Measurements from ENCODE around the gene MRPS9. TPM values are rescaled to one million over a fixed set of nuclear protein-coding genes. Genes with fewer than 3 reads are reported as not detected.
A peak's percentile ranks its signal among the peaks of the same experiment; 100 is the strongest.

Gene MRPS9
- polyA plus RNA-seq, 1 experiment = 36.1 TPM

- Histone ChIP-seq H3K27ac (ENCODE audit: low read depth, low read length) (no peak overlapping the region), H3K9me3 (ENCODE audit: control insufficient read depth, insufficient read depth, low read length) (no peaks in the 10 kb centered on the region), H3K4me3 (ENCODE audit: low read depth, low read length) (no peak overlapping the region), H3K27me3 (ENCODE audit: control insufficient read depth, insufficient read depth, low read length) (peaks cover 2% of the 10 kb centered on the region)
- ChIA-PET POLR2A (no interaction called here), CTCF (interaction anchor here (0.5 to 9.1 kb wide), 29 partner anchors 11 to 958 kb away, joined by 3 to 310 read pairs (median 3); partner anchors contain the start of gene GPR45)
- no peak for TF ChIP-seq CTCF (IDR thresholded peaks at IDR 0.05; ENCODE audit: low read depth, low read length)
- DNase-seq (ENCODE audit: low read depth, low spot score) = no peak
Measured at GRCh38 chr2:105113616-105114291, 75.9 kb downstream of the MRPS9 start.

- peak; percentile 77 for TF ChIP-seq CTCF (IDR thresholded peaks at IDR 0.05; ENCODE audit: low read depth, low read length)
- no peaks in the 10 kb centered on the region; the same call in 1 of the 2 replicates for H3K9me3 ChIP-seq (ENCODE audit: control insufficient read depth, insufficient read depth, low read length)
- no peak overlapping the region for H3K27ac ChIP-seq (ENCODE audit: low read depth, low read length)
- H3K4me3 ChIP-seq (ENCODE audit: low read depth, low read length) = no peak overlapping the region
- peaks cover 5% of the 10 kb centered on the region for H3K27me3 ChIP-seq (ENCODE audit: control insufficient read depth, insufficient read depth, low read length)
- POLR2A ChIA-PET = no interaction called here
- CTCF ChIA-PET = interaction anchor here (0.5 to 9.1 kb wide), 32 partner anchors 10 to 957 kb away, joined by 3 to 310 read pairs (median 3); partner anchors contain the start of gene GPR45
- DNase-seq (ENCODE audit: low read depth, low spot score) = peak; percentile 48
Measured at GRCh38 chr2:105114551-105114950, 76.7 kb downstream of the MRPS9 start.

- ChIA-PET CTCF (interaction anchor here (1.1 to 9.1 kb wide), 4 partner anchors 15 to 178 kb away, joined by 3 to 310 read pairs (median 92); partner anchors contain the start of gene GPR45), POLR2A (no interaction called here)
- TF ChIP-seq CTCF (IDR thresholded peaks at IDR 0.05; ENCODE audit: low read depth, low read length) = no peak
- peaks cover 14% of the 10 kb centered on the region for H3K27me3 ChIP-seq (ENCODE audit: control insufficient read depth, insufficient read depth, low read length)
- H3K9me3 ChIP-seq (ENCODE audit: control insufficient read depth, insufficient read depth, low read length) = no peaks in the 10 kb centered on the region; the same call in 1 of the 2 replicates
- no peak overlapping the region for H3K27ac ChIP-seq (ENCODE audit: low read depth, low read length)
- no peak overlapping the region for H3K4me3 ChIP-seq (ENCODE audit: low read depth, low read length)
- no peak for DNase-seq (ENCODE audit: low read depth, low spot score)
Measured at GRCh38 chr2:105116348-105116747, 78.5 kb downstream of the MRPS9 start.

GRCh38 chr2:105117565-105117964 is 79.7 kb downstream of the MRPS9 start:
- no peak for TF ChIP-seq CTCF (IDR thresholded peaks at IDR 0.05; ENCODE audit: low read depth, low read length)
- H3K4me3 ChIP-seq (ENCODE audit: low read depth, low read length) = no peak overlapping the region
- H3K9me3 ChIP-seq (ENCODE audit: control insufficient read depth, insufficient read depth, low read length) = no peaks in the 10 kb centered on the region; the same call in 1 of the 2 replicates
- CTCF ChIA-PET = interaction anchor here (1.2 to 9.1 kb wide), 3 partner anchors 16 to 177 kb away, joined by 3 to 310 read pairs (median 73); partner anchors contain the start of gene GPR45
- DNase-seq (ENCODE audit: low read depth, low spot score) = no peak
- H3K27ac ChIP-seq (ENCODE audit: low read depth, low read length) = no peak overlapping the region
- POLR2A ChIA-PET = no interaction called here
- H3K27me3 ChIP-seq (ENCODE audit: control insufficient read depth, insufficient read depth, low read length) = peaks cover 14% of the 10 kb centered on the region

GRCh38 chr2:105118960-105119359 is 81.1 kb downstream of the MRPS9 start:
- DNase-seq (ENCODE audit: low read depth, low spot score) = no peak
- no peak overlapping the region for H3K4me3 ChIP-seq (ENCODE audit: low read depth, low read length)
- no peaks in the 10 kb centered on the region; the same call in 1 of the 2 replicates for H3K9me3 ChIP-seq (ENCODE audit: control insufficient read depth, insufficient read depth, low read length)
- POLR2A ChIA-PET = no interaction called here
- CTCF ChIA-PET = no interaction called here
- H3K27me3 ChIP-seq (ENCODE audit: control insufficient read depth, insufficient read depth, low read length) = peaks cover 14% of the 10 kb centered on the region
- H3K27ac ChIP-seq (ENCODE audit: low read depth, low read length) = no peak overlapping the region
- peak; percentile 20; the same call in 1 of the 2 replicates for TF ChIP-seq CTCF (IDR thresholded peaks at IDR 0.05; ENCODE audit: low read depth, low read length)
